C1 segment of cervical spinal cord (tissue), 14 donors: ENCODE results near the gene PLVAP.

ENCODE experiments used
- DNase-seq, 14 donors: peaks; one replicate each; lab custom pipeline; 2025; lab: John Stamatoyannopoulos, UW

Gene PLVAP

DNA sequence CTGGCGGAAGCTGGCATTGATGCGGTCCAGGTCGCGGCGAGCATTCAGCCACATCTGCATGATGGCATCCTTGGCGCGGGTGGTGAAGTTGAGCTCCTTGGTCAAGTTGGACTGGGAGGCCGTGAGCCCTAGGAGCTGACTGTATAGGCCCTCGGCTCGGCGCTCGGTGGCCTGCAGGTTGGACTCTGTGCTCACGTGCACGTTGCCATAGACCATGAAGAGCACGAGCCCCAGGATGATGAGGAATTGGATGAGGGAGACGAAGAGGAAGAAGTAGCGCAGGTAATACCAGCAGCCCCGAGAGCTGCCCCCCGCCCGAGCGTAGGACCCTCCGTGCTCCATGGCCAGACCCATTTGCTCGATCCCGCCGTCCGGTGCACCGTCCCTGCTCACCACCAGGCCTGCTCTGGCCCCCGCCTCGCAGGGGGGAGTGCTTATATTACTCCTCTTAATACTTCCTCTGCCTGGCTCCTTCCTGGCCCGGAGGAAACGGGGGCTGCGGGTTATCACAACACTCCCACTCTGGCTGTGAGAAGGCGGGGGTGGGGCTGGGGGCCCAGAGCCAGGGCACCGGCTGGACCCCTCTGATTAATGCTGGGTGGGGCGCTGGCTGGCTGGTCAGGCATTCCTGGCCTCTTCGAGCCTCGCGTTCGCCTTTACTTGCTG, at the start of gene PLVAP:
PLVAP (minus strand) TSS at position 408 of the 666 bp plus-strand sequence; CDS start at position 354, 54 bp downstream.
- DNase-seq, result no peak

GRCh38 chr19:17424743-17425365, 47.7 kb upstream of the PLVAP start:
- DNase-seq, result peak in 1 of 14 donors; percentile 8

DNA sequence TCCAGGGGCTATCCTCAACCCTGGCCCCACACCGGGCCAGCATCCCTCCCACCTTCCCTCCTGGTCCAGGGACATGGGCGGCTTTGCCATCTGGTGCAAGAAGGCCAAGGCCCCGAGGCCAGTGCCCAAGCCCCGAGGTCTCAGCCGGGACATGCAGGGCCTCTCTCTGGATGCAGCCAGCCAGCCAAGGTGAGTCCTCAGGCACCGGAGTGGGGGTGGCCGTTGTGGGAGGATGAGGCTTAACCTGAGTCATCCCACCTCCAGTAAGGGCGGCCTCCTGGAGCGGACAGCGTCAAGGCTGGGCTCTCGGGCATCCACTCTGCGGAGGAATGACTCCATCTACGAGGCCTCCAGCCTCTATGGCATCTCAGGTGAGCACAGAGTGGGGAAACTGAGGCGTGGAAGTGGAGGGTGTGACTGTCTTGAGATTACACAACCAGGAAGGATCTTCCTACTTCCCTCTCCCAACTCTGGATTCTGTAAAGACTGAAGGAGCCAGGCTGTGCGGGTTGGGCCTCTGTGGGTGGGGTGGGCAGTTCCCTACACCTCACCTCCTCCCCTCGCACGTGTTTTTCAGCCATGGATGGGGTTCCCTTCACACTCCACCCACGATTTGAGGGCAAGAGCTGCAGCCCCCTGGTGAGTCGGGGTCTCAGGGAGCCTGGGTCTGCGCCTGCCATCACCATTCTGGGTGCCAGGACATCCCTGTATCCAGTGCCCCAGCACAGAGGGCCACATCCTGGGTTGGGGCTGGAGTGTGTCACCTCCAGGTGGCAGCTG, 46.5 kb upstream of the PLVAP start:
- DNase-seq, result no peak

DNA sequence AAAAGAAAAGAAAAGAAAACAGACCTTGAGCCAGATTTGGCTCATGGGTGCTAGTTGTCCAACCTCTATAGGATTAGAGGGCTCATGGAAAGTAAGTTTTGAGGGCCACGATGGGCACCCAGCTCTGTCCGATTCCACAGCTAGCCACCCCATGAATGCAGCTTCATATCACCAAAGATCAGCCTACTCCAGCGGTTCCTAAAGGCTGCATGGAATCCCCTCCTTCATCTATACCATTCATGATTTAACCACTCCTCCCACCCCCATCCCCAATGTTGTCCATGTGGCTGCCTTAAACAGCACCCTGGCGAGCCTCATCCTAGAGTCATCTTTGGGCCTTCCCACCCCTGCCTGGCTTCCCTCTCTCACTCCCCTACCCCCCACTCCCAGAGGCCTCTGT, 44.8 kb upstream of the PLVAP start:
- DNase-seq, result no peak

- DNase-seq, result peak in 3 of 14 donors; percentile 31 to 46 (median 36)
Observed at GRCh38 chr19:17420475-17420924, 43.4 kb upstream of the PLVAP start.

DNA sequence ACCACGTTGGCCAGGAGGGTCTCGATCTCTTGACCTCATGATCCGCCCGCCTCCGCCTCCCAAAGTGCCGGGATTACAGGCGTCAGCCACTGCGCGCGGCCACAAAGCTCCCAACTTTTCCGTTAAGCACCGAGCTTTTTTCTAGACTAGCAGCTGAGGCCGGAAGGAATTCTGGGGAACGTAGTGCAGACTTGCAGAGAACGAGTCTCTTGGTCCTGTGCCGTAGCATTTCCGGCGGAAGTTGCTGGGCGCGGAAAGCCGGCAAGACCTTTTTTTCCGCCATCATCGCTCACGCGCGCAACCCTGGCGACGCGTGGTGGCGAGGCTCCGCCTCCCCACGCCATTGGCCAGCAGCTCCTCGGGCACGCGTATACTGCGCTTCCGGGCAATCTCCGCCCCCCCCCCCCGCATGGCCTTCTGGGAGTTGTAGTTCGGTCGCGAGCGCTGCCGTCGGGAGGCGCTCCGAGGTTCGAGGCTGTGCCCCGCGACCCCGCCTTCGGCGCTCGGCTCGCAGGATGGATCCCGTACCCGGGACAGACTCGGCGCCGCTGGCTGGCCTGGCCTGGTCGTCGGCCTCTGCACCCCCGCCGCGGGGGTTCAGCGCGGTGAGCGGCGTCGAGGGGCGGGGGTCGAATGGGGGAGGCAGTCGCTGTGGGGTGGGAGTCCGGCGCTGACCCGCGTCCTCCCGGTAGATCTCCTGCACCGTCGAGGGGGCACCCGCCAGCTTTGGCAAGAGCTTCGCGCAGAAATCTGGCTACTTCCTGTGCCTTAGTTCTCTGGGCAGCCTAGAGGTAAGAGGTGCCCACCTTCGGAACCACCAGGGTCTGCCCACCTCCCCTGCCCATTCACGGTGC, 42.7 kb upstream of the PLVAP start, which contains the start of gene MVB12A:
MVB12A (plus strand) TSS at position 427 of the 854 bp plus-strand sequence; CDS start at position 516, 89 bp downstream.
- peak; percentile 89 to 98 (median 96) for DNase-seq

- no peak for DNase-seq
Observed at GRCh38 chr19:17419154-17419620, 42.0 kb upstream of the PLVAP start.

GRCh38 chr19:17418710-17419109, 41.6 kb upstream of the PLVAP start:
- DNase-seq, result no peak

GRCh38 chr19:17415121-17415520, 38.0 kb upstream of the PLVAP start:
- DNase-seq, result no peak

DNA sequence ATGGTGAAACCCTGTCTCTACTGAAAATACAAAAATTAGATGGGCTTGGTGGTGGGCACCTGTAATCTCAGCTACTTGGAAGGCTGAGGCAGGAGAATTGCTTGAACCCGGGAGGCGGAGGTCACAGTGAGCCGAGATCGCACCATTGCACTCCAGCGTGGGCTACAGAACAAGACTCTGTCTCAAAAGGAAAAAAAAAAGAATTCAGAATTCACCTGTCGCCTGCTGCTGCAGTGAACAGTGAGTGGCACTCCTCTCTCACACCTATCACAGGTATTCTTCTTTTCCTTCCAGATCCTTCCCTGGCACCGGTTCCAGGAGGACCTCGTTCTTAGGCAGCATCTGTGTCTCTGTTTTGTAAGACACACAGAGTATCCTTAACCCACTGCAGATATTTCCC, 37.0 kb upstream of the PLVAP start:
- no peak for DNase-seq

GRCh38 chr19:17411801-17412200, 34.7 kb upstream of the PLVAP start:
- no peak for DNase-seq

DNA sequence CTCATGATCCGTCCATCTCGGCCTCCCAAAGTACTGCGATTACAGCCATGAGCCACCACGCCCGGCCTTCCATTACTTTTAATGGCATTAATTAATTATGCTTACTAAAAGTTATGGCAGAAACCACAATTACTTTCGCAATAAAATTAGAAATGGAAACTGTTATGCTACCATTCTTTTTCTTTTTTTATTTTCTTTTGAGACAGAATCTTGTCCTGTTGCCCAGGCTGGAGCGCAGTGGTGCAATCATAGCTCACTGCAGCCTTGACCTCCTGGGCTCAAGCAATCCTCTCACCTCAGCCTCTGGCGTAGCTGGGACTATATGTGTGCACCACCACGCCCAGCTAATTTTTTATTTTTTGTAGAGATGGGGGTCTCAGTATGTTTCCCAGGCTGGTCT, 32.8 kb upstream of the PLVAP start:
- DNase-seq, result no peak

GRCh38 chr19:17406887-17407196, 29.7 kb upstream of the PLVAP start:
- no peak for DNase-seq

DNA sequence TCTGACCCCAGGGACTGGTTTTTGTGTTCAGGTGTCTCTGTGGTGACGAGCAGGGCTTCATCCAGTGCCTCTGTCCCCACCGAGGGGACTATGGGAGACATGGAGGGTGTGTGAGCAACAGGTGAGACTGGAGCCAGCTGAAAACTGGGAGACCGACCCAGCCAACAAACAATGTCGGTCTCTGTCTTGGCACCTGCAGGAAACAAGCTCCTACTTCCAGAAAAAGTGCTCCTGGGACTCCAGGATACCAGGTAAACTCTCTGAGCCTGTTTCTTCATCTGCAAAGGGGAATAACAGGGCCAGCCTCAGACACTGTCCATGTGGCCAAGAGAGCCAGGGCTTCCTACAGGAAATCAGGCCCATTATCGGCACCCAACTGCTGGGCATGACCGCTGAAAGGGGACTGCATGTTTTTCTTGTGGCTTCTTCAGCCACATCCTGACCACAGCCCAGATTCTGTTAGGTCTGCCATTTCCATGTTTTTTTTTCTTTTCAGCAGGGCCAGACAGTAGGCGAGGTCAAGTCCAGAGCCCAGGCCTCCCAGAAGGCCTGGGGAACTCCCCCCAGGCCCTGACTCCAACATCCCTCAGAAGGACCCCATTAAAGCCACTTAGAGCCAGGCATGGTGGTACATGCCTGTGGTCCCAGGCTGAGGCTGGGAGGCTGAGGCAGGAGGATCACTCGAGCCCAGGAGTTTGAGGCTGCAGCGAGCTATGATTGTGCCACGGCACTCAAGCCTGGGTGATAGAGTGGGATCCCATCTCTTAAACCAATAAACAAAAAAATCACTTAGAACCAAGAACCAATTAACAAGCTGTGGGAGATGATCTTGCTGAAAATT, 29.1 kb upstream of the PLVAP start:
- DNase-seq, result peak in 4 of 14 donors; percentile 10 to 37 (median 25)

GRCh38 chr19:17405250-17406045, 28.3 kb upstream of the PLVAP start, which contains the start of gene BST2:
BST2 (minus strand) TSS chr19:17405630; CDS start chr19:17405575, 55 bp downstream.
- peak in 8 of 14 donors; percentile 9 to 67 (median 47) for DNase-seq

GRCh38 chr19:17404621-17405249, 27.6 kb upstream of the PLVAP start:
- no peak for DNase-seq

- DNase-seq, result no peak
Observed at GRCh38 chr19:17404015-17404414, 26.9 kb upstream of the PLVAP start.

GRCh38 chr19:17402982-17403855, 26.1 kb upstream of the PLVAP start:
- no peak for DNase-seq
